Spleen (tissue), 7 donors: ENCODE data around the gene SMIM29.
"Not testable (repeated sequence)": the region's sequence is repeated elsewhere in the genome, so short reads cannot be mapped to it uniquely, and the experiment has no call there.

ENCODE experiments used
- POLR2A ChIP-seq, 3 donors: fragments of 450-650 bp; IDR thresholded peaks; one replicate each; pipeline ENCODE4 v1.5.1; 2017; ENCODE audit warnings: antibody characterized with exemption in 3 of 3, mild to moderate bottlenecking in 1 of 3
- POLR2AphosphoS5 ChIP-seq, 3 donors: sonication (generic); formaldehyde crosslinking; IDR thresholded peaks; one replicate each; pipeline ENCODE4 v1.5.1; 2017; ENCODE audit warnings: antibody characterized with exemption in 3 of 3
- TF ChIP-seq, protein P1 (sequence below), 11 experiments: fragments of 200-600 bp in 7 of 11; fragments of 450-650 bp in 4 of 11; sonication (generic) in 4 of 11; IDR thresholded peaks in 8 of 11; conservative IDR thresholded peaks in 3 of 11; 1 replicate in 7 of 11; 2 replicates in 4 of 11; pipeline versions ENCODE4 v1.4.0 to v1.8.0; 2016 to 2021; ENCODE audit warnings: antibody characterized with exemption in 11 of 11, inconsistent platforms in 4 of 11, mild to moderate bottlenecking in 1 of 11
- donor health status: DM: no; HTN: no; CAD: no; lungs with moderate emphysema.
- donor health status: DM: no; HTN: no; CAD: no.
- donor health status: DM: no; HTN: no; CAD: no.

DNA sequence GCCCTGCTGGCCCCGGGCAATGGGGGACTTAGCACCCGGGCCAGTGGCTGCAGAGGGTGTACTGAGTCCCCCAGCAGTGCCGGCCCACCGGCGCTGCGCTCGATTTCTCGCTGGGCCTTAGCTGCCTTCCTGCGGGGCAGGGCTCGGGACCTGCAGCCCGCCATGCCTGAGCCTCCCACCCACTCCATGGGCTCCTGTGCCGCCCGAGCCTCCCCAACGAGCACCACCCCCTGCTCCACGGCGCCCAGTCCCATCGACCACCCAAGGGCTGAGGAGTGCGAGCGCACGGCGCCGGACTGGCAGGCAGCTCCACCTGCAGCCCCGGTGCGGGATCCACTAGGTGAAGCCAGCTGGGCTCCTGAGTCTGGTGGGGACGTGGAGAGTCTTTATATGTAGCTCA, 20.3 kb upstream of the SMIM29 start:
- TF ChIP-seq POLR2A, POLR2AphosphoS5 (IDR thresholded peaks at IDR 0.05): not testable (repeated sequence)
- TF ChIP-seq, protein P1, sequence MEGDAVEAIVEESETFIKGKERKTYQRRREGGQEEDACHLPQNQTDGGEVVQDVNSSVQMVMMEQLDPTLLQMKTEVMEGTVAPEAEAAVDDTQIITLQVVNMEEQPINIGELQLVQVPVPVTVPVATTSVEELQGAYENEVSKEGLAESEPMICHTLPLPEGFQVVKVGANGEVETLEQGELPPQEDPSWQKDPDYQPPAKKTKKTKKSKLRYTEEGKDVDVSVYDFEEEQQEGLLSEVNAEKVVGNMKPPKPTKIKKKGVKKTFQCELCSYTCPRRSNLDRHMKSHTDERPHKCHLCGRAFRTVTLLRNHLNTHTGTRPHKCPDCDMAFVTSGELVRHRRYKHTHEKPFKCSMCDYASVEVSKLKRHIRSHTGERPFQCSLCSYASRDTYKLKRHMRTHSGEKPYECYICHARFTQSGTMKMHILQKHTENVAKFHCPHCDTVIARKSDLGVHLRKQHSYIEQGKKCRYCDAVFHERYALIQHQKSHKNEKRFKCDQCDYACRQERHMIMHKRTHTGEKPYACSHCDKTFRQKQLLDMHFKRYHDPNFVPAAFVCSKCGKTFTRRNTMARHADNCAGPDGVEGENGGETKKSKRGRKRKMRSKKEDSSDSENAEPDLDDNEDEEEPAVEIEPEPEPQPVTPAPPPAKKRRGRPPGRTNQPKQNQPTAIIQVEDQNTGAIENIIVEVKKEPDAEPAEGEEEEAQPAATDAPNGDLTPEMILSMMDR (IDR thresholded peaks at IDR 0.05 in 8 of 11, conservative IDR thresholded peaks at IDR 0.05 in 3 of 11) = not testable (repeated sequence)
